ENCODE data around the gene ADAMTS2. TPM values are rescaled to one million over a fixed set of nuclear protein-coding genes. Genes with fewer than 3 reads are reported as not detected.
A peak's percentile ranks its signal among the peaks of the same experiment; 100 is the strongest.

The ADAMTS2 gene
- total and polyA plus RNA-seq, 2 experiments from 2014 or later, result 1.6 to 8.1 TPM

GRCh38 chr5:179294891-179295777 is 50.1 kb downstream of the ADAMTS2 start:
- Histone ChIP-seq H4K20me1 (replicated peaks; ENCODE audit: insufficient read depth) (no peaks in the 10 kb centered on the region), H3K4me3 (no peak overlapping the region), H3K36me3 (ENCODE audit: insufficient read depth) (no peaks in the 10 kb centered on the region), H3F3A (replicated peaks; ENCODE audit: low read depth) (no peaks in the 10 kb centered on the region), H3K27me3 (ENCODE audit: insufficient read depth) (no peaks in the 10 kb centered on the region), H3K4me2 (no peak overlapping the region), H2AFZ (no peak overlapping the region), H3K9me2 (ENCODE audit: insufficient read depth) (no peaks in the 10 kb centered on the region), H3K4me1 (ENCODE audit: insufficient read depth) (no peaks in the 10 kb centered on the region), H3K27ac (ENCODE audit: low read depth) (no peak overlapping the region), H3K79me2 (replicated peaks; ENCODE audit: insufficient read depth) (no peaks in the 10 kb centered on the region)
- DNase-seq (ENCODE audit: low spot score), result no peak
- H3K36me3 Mint-ChIP-seq (ENCODE audit: low read depth), result peaks cover 3% of the 10 kb centered on the region; the same call in 1 of the 3 replicates
- H3K27me3 Mint-ChIP-seq (ENCODE audit: insufficient read depth, low read depth, poor library complexity), result peaks cover 5% of the 10 kb centered on the region
- H3K27ac Mint-ChIP-seq, result no peak overlapping the region
- H3K4me1 Mint-ChIP-seq, result no peaks in the 10 kb centered on the region
- ATAC-seq, result peak; percentile 28
- no peak for TF ChIP-seq ZNF114 (CRISPR knock-in tag; IDR thresholded peaks at IDR 0.05)
- no peak for TF ChIP-seq EZH2phosphoT487 (IDR thresholded peaks at IDR 0.05; ENCODE audit: unreplicated experiment)
- peaks cover 14% of the 10 kb centered on the region for H3K9me3 Mint-ChIP-seq
- no peak overlapping the region for H3K4me3 Mint-ChIP-seq

GRCh38 chr5:179294131-179294780 is 51.0 kb downstream of the ADAMTS2 start:
- no peaks in the 10 kb centered on the region for H3F3A ChIP-seq (replicated peaks; ENCODE audit: low read depth)
- Mint-ChIP-seq H3K4me3 (no peak overlapping the region), H3K27ac (no peak overlapping the region), H3K27me3 (ENCODE audit: insufficient read depth, low read depth, poor library complexity) (peaks cover 5% of the 10 kb centered on the region), H3K4me1 (no peaks in the 10 kb centered on the region), H3K9me3 (peaks cover 10% of the 10 kb centered on the region; the same call in 2 of the 3 replicates), H3K36me3 (ENCODE audit: low read depth) (peaks cover 3% of the 10 kb centered on the region; the same call in 1 of the 3 replicates)
- H3K4me1 ChIP-seq (ENCODE audit: insufficient read depth), result no peaks in the 10 kb centered on the region
- no peaks in the 10 kb centered on the region for H3K36me3 ChIP-seq (ENCODE audit: insufficient read depth)
- no peak for DNase-seq (ENCODE audit: low spot score)
- H2AFZ ChIP-seq, result no peak overlapping the region
- no peaks in the 10 kb centered on the region for H3K79me2 ChIP-seq (replicated peaks; ENCODE audit: insufficient read depth)
- no peak for TF ChIP-seq POLR2AphosphoS5 (IDR thresholded peaks at IDR 0.05; ENCODE audit: low read depth)
- TF ChIP-seq, protein P1, sequence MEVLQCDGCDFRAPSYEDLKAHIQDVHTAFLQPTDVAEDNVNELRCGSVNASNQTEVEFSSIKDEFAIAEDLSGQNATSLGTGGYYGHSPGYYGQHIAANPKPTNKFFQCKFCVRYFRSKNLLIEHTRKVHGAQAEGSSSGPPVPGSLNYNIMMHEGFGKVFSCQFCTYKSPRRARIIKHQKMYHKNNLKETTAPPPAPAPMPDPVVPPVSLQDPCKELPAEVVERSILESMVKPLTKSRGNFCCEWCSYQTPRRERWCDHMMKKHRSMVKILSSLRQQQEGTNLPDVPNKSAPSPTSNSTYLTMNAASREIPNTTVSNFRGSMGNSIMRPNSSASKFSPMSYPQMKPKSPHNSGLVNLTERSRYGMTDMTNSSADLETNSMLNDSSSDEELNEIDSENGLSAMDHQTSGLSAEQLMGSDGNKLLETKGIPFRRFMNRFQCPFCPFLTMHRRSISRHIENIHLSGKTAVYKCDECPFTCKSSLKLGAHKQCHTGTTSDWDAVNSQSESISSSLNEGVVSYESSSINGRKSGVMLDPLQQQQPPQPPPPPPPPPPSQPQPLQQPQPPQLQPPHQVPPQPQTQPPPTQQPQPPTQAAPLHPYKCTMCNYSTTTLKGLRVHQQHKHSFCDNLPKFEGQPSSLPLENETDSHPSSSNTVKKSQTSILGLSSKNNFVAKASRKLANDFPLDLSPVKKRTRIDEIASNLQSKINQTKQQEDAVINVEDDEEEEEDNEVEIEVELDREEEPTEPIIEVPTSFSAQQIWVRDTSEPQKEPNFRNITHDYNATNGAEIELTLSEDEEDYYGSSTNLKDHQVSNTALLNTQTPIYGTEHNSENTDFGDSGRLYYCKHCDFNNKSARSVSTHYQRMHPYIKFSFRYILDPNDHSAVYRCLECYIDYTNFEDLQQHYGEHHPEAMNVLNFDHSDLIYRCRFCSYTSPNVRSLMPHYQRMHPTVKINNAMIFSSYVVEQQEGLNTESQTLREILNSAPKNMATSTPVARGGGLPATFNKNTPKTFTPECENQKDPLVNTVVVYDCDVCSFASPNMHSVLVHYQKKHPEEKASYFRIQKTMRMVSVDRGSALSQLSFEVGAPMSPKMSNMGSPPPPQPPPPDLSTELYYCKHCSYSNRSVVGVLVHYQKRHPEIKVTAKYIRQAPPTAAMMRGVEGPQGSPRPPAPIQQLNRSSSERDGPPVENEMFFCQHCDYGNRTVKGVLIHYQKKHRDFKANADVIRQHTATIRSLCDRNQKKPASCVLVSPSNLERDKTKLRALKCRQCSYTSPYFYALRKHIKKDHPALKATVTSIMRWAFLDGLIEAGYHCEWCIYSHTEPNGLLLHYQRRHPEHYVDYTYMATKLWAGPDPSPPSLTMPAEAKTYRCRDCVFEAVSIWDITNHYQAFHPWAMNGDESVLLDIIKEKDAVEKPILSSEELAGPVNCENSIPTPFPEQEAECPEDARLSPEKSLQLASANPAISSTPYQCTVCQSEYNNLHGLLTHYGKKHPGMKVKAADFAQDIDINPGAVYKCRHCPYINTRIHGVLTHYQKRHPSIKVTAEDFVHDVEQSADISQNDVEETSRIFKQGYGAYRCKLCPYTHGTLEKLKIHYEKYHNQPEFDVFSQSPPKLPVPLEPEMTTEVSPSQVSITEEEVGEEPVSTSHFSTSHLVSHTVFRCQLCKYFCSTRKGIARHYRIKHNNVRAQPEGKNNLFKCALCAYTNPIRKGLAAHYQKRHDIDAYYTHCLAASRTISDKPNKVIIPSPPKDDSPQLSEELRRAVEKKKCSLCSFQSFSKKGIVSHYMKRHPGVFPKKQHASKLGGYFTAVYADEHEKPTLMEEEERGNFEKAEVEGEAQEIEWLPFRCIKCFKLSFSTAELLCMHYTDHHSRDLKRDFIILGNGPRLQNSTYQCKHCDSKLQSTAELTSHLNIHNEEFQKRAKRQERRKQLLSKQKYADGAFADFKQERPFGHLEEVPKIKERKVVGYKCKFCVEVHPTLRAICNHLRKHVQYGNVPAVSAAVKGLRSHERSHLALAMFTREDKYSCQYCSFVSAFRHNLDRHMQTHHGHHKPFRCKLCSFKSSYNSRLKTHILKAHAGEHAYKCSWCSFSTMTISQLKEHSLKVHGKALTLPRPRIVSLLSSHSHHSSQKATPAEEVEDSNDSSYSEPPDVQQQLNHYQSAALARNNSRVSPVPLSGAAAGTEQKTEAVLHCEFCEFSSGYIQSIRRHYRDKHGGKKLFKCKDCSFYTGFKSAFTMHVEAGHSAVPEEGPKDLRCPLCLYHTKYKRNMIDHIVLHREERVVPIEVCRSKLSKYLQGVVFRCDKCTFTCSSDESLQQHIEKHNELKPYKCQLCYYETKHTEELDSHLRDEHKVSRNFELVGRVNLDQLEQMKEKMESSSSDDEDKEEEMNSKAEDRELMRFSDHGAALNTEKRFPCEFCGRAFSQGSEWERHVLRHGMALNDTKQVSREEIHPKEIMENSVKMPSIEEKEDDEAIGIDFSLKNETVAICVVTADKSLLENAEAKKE (CRISPR knock-in tag; IDR thresholded peaks at IDR 0.05), result no peak
- no peaks in the 10 kb centered on the region for H3K27me3 ChIP-seq (ENCODE audit: insufficient read depth)
- no peak overlapping the region for H3K4me3 ChIP-seq
- no peak overlapping the region for H3K4me2 ChIP-seq
- no peaks in the 10 kb centered on the region for H3K9me2 ChIP-seq (ENCODE audit: insufficient read depth)
- no peak overlapping the region for H3K27ac ChIP-seq (ENCODE audit: low read depth)
- no peak for ATAC-seq
- no peaks in the 10 kb centered on the region for H4K20me1 ChIP-seq (replicated peaks; ENCODE audit: insufficient read depth)

All from GM23338 (cell line).